DMS114 treated with DMSO at 0.1 percent for 48 hours (cell line): ENCODE data around the gene MMP20.

Source experiments
- DNase-seq: peaks from one replicate; lab custom pipeline; 2025; ENCODE audit not compliant: unreplicated experiment; lab: John Stamatoyannopoulos, UW

The MMP20 gene

DNA sequence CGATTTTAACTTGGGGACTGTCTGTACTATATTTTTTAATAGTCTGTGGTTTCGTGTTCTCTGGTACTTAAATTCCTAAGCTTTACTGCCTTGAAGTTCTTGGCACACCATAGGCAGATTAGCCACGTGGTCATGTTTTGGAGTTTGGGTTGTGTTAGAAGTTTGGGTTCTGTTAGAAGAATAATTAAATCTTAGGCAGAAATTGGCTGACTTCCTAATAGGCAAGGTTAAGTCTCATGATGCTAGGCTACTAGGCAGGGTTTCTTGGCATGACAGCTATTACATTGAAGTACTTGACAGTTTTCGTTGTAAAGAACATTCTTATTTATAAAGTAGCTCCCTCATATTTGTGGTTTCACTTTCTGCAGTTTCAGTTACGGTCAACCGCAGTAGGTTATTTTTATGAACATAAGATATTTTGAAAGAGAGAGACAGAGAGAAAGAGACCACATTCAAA is 64.5 kb downstream of the MMP20 start:
- DNase-seq, result no peak

DNA sequence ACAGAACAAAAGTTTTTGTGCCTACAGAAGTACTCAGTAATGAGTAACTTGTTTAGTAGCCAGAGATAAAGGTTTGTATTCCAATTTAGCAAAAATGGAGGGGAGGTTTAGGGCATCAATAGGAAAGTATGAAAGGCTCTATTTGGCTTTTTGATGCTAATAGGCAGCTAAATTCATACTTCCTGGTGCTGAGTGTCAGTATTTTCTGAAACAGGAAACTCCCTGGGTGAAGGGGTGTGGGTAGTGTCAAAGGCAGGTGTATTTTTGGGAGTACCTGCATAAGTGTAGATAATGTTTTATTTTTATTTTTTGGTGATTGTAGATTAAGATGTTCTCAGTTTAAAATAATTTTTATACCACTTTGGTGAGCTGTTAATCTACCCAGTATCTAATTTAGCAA is 65.3 kb downstream of the MMP20 start:
- DNase-seq, result no peak

DNA sequence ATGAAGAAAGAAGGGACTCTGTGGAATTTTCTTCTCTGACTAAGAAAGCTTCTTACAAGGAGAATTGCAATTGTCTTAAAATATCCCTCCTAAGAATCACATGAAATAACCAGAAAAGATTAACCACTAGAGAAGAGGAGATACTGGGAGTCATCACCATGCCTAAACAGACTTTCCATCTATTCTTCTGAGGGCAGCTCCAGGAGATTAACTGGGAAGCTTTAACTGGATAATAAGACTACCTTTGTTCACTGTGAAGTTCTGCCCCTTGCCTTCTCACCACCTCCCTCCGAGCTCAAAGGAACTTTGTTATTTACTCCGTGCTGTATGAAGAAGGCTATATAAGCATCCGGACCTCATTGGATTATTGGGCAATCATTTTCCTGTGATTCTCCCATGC is 70.0 kb downstream of the MMP20 start:
- DNase-seq, result no peak

DNA sequence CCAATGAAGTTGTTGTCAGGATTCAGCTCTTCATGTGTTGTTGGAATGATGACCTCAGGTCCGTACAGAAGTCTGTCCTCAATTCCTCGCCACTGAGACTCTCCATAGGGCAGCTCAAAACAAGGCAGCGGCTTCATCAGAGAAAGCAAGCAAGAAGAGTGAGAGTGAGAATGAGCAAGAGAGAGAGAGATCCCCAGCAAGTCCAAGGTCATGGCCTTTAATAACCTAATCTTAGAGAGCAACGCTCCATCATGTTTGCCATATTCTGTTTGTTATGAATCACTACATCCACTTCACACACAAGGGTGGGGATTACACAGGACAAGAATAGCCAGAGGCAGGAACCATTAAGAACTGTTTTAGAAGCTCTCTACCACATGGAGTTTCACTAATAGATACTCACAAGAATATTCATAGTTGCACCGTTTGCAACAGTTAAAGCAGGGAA is 71.3 kb downstream of the MMP20 start:
- no peak for DNase-seq

DNA sequence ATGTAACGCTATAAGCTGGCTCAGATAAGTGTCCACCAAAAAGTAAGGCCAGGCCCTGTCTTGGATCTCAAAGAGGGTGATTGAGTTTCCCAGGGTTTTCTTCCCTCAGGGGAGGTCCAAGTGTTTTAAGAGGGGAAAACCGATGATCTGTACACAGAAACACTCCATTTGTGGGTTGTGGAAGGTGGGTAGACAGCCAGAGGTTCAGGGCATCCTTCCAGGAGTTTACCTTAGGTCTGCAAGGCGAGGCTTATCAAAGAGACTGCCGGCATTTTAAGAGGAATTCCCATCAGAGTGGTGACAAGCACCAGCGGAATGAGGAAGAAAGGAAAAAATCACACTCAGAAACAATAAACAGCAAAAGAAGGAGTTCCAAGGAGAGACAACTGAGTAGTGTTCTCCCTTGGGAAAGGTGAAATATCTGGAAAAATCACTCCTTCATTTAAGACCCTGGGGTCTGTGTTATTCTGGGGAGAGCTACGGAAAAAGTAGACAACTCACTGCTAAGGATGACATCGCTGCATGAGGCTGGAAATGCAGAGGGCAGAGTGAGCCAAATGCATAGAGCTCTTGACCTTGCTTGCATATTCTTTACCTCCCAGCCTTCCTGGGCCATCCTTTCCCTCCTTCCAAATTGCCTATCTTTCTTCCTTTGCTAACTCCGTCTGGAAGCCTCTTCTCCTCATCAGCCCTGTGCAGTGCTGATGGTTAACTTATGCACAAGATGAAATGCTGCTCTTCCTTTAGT is 72.5 kb downstream of the MMP20 start:
- DNase-seq, result no peak

DNA sequence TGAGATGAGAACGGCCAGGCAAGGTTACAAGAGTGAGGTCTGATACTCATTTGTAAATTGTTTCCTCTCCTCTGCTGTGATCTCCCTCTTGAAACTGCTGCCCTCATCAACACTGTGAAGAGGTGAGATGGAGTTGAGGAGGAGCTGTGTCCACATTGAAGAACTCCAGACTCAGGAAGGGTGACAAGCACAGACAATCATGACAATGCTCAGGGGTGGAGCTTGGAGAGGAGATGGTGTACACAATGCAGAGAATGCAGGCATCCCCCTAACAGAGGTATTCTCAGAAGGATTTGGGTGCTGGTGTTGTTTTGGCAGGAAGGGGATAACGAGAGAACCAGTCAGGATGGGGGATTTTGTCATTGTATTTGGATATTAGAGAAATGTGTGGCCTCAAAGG is 73.1 kb downstream of the MMP20 start:
- no peak for DNase-seq

DNA sequence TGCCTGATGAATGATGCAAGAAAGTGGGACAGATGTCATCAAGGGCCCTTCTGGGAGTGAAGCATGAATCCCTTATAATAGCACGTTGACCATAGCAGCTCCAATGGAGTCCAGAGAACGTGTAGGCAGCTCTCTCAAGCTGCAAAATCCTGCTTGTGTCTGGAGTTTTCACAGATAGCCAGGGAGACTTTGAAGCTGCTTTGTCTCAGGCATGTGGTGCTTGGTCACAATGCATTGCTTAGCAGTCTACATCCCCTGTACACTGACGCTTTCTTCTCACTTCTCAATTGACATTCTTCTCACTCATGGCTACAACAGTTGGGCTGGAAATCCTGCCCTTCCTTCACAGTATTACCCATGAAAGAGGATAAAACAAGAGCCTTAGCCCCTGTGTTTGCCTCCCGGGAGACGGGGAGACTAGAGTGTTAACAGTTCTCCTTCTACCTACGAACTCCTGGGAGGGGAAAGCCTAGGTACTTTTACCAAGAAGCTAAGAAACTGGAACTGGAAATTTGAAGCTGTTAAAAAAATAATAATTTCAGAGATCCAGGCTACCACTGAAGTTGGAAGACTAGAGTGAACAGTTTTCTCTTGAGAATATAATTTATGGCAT is 73.9 kb downstream of the MMP20 start:
- DNase-seq, result no peak

DNA sequence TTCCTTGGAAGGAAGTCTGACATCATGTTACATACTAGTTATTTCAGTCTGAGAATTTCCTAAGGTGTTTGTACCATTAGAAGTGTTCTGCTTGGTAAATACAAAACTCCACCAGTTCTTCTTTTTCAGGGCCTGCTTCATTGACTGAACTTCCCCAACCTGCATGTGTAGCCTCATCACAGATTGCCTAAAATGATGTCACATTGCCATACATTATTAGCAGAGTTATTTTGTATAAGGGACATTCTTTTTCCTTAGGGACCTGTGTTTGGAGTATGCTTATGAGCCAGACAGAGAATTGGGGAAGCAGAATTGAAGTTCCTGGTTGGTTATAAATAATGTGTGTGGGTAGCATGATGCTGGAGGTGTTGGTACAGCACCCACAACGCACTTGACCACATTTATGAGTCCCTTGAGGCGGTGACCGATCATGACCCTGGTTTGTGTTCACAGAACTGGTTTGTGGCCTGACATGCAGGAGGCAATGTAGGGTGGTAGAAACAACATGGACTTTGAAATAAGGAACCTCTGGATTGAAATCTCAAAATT is 78.1 kb downstream of the MMP20 start:
- DNase-seq, result no peak

DNA sequence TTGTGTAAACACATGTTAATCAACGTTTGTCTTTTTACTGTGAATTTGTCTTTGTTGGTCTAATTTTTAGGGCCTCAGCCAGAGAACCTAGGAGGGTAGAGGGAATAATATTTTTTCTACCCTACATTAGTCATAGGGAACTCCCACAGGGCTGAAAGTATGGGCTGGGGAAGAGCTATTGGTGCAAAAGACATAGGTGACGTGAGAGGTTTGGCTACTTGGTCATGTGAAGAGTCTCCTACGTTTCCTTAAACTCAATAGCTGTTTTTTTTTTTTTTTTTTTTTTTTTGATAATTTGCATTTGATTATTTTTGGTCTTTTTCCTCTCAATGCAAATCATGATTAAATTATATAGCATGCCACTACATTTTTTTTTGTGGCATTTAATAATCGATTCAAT is 78.7 kb downstream of the MMP20 start:
- no peak for DNase-seq

DNA sequence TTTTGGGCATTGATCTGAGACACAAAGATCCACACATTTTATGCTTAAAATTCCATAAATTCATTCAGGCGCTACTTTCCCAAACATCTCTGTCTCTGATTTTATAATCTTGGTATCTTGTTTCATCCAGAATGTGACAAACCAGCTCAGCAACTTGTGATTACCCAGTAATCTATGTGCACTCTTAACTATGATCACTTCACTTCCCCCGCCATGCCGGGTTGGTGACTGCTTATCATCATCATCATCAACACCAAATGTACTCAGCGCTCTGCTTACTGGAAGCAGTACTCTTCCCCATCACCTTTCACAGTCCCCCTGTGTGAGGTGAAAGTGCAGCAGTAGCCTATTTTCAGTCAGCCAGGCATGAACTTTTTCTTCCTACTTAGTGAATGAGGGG is 79.4 kb downstream of the MMP20 start:
- DNase-seq, result no peak

DNA sequence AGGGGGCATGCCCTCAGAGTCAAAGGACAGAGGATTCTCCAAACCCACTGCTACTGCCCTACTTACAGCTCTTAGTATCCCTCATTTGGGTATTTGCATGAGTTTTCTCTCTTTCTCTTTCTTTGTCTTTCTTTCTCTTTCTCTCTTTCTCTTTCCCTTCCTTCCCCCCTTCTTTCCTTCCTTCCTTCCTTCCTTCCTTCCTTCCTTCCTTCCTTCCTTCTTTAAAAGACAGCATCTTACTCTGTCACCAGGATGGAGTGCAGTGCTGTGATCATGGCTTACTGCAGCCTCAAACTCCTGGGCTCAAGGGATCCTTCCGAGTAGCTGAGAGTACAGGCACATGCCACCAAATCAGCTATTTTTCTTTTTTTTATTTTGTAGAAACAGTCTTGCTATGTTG is 80.5 kb downstream of the MMP20 start:
- DNase-seq, result no peak

DNA sequence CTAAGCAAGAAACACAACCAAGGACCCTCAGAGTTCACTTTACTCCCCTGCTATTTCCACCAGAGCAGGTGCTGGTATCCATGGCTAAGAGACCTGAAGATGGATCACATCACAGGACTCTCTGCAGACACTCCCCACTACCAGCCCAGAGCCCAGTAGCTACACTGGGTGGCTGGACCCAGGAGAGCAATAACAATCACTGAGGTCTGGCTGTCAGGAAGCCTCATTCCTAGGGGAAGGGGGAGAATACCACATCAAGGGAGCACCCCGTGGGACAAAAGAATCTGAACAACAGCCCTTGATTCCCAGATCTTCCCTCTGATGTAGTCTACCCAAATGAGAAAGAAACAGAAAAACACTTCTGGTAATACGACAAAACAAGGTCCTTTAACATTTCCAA is 85.6 kb downstream of the MMP20 start:
- no peak for DNase-seq

DNA sequence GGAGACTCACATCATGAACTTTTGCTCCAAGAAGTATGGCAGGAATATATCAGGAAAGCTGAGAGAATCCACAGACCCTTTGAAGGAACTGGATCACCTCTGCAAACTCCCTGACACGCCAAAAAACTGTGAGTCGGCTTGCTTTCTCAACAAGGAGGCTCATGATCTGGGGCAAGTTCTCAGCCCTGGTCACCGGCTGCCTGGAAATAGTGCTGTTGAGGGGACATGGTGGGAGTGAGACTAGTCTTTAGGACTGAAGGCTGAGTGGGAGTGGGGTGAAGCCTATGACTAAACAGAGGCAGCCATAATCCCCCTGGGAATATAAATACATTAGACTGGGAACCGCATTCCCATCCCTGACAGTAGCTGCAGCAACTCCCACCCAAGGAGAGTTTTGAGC is 86.2 kb downstream of the MMP20 start:
- no peak for DNase-seq

DNA sequence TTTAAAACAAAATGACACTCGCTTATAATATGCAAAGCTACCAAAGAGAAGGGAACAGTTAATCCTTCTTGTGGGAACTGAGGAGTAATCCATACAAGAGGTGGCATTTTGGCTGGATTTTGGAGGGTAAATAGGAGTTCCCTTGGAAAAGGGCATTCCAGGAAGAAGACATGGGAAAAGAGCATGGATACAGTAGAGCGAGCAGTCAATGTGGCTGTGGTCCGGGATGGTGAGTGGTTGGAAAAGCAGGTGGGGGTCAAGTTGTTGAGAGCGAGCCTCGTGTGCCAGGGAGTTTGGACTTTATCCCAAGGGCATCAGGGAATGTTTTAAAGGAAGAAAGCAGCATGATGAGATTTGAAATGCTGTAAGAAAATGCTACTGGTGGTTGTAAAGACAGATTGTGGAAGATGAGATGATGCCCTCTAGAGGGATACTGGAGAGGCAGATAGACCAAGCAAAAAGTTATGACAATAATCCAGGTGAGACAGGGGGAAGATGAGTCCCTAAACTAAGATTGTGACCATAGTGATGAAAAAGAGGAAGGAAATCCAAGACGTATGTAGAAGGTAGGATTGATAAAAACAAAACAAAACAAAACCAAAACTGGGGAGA is 90.8 kb downstream of the MMP20 start:
- DNase-seq, result no peak

DNA sequence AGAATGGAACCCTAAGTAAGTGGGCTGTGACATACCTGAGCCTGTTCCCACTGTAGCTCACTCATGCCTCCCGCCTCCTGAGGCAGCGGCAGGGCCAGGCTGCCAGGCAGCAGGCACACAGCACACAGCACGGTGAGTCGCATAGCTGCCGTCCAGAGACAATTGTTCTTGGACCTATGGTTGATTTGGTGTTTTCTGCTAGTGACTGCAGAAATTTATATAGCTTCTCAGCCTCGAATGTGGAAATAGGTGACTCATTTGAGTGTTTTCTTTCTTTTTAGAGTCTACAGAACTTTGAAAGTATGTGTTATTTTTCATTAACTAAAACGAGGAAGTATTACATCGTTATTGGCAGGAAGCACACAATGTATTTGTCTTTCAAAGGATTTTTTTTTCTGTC is 94.6 kb downstream of the MMP20 start, which contains the start of gene MMP7:
Gene MMP7 (minus strand): TSS at position 190 of the 400 bp plus-strand sequence. CDS start 47 bp downstream, at position 143.
- no peak for DNase-seq

DNA sequence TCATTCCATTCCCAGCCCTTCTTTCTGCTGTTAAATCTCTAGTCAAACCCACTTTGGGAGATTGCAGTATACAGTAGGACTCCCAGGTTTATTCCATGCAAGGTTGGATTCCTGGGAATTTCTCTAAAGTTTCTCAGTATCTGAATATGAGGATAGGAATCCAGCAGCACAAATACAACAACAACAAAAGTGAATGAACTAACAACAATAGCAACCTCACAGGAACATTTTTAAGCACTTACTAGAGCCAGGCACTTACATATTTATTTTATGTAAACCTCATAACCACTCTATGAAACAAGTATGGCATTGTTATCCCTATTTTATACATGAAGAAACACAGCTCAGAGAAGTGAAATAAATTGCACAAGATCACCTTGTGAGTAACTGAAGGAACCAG is 96.5 kb downstream of the MMP20 start:
- DNase-seq, result no peak

DNA sequence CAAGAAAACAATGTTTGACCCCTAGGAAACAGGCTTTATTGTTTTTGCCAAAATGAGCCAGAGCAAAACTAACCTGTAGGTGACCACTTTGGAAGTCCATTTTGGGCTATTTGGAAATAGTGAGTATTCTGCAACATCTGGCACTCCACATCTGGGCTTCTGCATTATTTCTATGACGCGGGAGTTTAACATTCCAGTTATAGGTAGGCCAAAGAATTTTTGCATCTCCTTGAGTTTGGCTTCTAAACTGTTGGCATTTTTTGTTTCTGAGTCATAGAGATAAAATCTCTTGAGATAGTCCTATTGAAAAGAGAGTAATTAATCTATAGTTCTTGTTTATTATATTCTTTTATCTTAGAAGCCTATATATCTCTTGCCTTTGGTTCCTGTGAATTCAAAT is 97.4 kb downstream of the MMP20 start:
- DNase-seq, result no peak

DNA sequence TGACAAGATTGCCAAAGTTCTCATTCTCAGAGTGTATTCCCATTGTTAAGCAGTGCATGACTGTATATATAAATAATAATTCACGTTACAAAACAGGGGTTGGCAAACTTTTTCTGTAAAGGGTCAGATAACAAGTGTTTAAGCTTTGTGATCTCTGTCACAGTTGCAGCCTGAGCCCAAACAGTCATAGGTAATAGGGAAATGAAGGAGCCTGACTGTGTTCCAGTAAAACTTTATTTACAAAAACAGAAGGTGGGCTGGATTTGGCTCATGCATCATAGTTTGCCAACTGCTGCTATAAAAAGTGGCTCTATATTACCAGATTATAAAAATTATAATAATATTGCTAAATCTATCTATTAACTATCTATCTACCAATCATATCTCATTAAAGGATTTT is 98.1 kb downstream of the MMP20 start:
- DNase-seq, result no peak
